CD4-positive, alpha-beta T cell treated with Interferon alpha-2 for 1 hour (primary cell): ENCODE data around the gene ATP8B1.
A peak's percentile ranks its signal among the peaks of the same experiment; 100 is the strongest.
"Not testable (repeated sequence)": the region's sequence is repeated elsewhere in the genome, so short reads cannot be mapped to it uniquely, and the experiment has no call there.

Source experiments
- DNase-seq, 2 donors: peaks; one replicate each; pipeline ENCODE4 v3.0.0-alpha.2; 2020 to 2022

Gene ATP8B1

GRCh38 chr18:57759650-57760049, 43.5 kb downstream of the ATP8B1 start:
- no peak for DNase-seq

GRCh38 chr18:57755473-57756067, 47.5 kb downstream of the ATP8B1 start:
- DNase-seq: no peak

- DNase-seq: no peak
These were observed 48.4 kb downstream of the ATP8B1 start for GRCh38 chr18:57754577-57755338.

GRCh38 chr18:57753063-57753462, 50.1 kb downstream of the ATP8B1 start:
- DNase-seq: no peak

- DNase-seq: no peak
These were observed 53.5 kb downstream of the ATP8B1 start for GRCh38 chr18:57749604-57749970.

GRCh38 chr18:57748770-57749603, 54.1 kb downstream of the ATP8B1 start:
- DNase-seq: no peak

- DNase-seq: no peak
These were observed 55.1 kb downstream of the ATP8B1 start for GRCh38 chr18:57747809-57748680.

- DNase-seq: no peak
These were observed 58.9 kb downstream of the ATP8B1 start for GRCh38 chr18:57744211-57744694.

- DNase-seq: no peak
These were observed 60.1 kb downstream of the ATP8B1 start for GRCh38 chr18:57743008-57743407.

- no peak for DNase-seq
These were observed 61.8 kb downstream of the ATP8B1 start for GRCh38 chr18:57741273-57741672.

GRCh38 chr18:57738078-57738477, 65.0 kb downstream of the ATP8B1 start:
- no peak for DNase-seq

GRCh38 chr18:57737400-57738060, 65.6 kb downstream of the ATP8B1 start:
- DNase-seq: peak in 1 of 2 donors; percentile 44

- DNase-seq: not testable (repeated sequence)
These were observed 68.1 kb downstream of the ATP8B1 start for GRCh38 chr18:57735042-57735441.

GRCh38 chr18:57733861-57734260, 69.3 kb downstream of the ATP8B1 start:
- no peak for DNase-seq

GRCh38 chr18:57730146-57730545, 73.0 kb downstream of the ATP8B1 start:
- no peak for DNase-seq

- no peak for DNase-seq
These were observed 74.1 kb downstream of the ATP8B1 start for GRCh38 chr18:57728941-57729511.

- DNase-seq: no peak
These were observed 74.9 kb downstream of the ATP8B1 start for GRCh38 chr18:57727952-57728807.

GRCh38 chr18:57719211-57719935, 83.7 kb downstream of the ATP8B1 start:
- not testable (repeated sequence) for DNase-seq

GRCh38 chr18:57716549-57716948, 86.6 kb downstream of the ATP8B1 start:
- DNase-seq: no peak

- no peak for DNase-seq
These were observed 87.4 kb downstream of the ATP8B1 start for GRCh38 chr18:57715671-57716070.
